Measurements from ENCODE around the gene CLHC1.
"Not testable (repeated sequence)": the region's sequence is repeated elsewhere in the genome, so short reads cannot be mapped to it uniquely, and the experiment has no call there.

Gene CLHC1

DNA sequence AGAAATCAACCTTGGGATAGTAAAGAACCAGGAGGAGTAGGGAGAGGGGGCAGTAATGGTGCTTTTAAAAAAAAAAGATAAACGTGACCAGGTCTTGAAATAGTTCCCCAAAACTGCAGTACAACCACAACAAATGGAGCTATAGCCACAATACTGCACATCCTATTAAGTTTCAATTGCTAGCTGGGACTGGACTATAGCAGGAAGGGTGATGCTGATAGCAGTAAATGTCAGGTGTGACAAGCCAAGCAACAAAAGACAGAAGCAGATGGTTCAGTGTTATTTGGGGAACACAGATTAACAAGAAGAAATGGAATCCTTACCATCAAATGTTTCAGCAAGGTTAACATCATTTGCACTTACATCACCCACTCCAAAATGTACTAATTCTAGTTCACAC, 10.5 kb upstream of the CLHC1 start:
- H3K9me3 ChIP-seq, result no peaks in the 10 kb centered on the region
- H3K27me3 ChIP-seq, result no peaks in the 10 kb centered on the region
- no peak overlapping the region for H3K4me3 ChIP-seq (ENCODE audit: low read depth in 1 of 2, low read length in 1 of 2)
- no peak overlapping the region for H3K27ac ChIP-seq
- peaks cover 49% of the 10 kb centered on the region for H3K36me3 ChIP-seq
- H3K4me1 ChIP-seq (ENCODE audit: control insufficient read depth in 1 of 2, insufficient read depth in 1 of 2, low read depth in 1 of 2, low read length in 1 of 2), result no peaks in the 10 kb centered on the region
- TF ChIP-seq, protein P1, sequence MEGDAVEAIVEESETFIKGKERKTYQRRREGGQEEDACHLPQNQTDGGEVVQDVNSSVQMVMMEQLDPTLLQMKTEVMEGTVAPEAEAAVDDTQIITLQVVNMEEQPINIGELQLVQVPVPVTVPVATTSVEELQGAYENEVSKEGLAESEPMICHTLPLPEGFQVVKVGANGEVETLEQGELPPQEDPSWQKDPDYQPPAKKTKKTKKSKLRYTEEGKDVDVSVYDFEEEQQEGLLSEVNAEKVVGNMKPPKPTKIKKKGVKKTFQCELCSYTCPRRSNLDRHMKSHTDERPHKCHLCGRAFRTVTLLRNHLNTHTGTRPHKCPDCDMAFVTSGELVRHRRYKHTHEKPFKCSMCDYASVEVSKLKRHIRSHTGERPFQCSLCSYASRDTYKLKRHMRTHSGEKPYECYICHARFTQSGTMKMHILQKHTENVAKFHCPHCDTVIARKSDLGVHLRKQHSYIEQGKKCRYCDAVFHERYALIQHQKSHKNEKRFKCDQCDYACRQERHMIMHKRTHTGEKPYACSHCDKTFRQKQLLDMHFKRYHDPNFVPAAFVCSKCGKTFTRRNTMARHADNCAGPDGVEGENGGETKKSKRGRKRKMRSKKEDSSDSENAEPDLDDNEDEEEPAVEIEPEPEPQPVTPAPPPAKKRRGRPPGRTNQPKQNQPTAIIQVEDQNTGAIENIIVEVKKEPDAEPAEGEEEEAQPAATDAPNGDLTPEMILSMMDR (IDR thresholded peaks at IDR 0.05), result no peak

DNA sequence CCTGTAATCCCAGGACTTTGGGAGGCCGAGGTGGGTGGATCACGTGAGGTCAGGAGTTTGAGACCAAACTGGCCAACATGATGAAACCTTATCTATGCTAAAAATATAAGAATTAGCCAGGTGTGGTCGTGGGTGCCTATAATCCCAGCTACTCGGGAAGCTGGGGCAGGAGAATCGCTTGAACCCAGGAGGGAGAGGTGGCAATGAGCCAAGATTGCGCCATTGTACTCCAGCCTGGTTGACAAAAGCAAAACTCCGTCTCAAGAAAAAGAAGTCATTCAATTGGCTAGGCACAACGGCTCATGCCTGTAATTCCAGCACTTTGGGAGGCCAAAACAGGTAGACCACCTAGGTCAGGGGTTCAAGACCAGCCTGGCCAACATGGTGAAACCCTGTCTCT, 9.5 kb upstream of the CLHC1 start:
- not testable (repeated sequence) for H3K4me1 ChIP-seq (ENCODE audit: control insufficient read depth in 1 of 2, insufficient read depth in 1 of 2, low read depth in 1 of 2, low read length in 1 of 2); H3K27me3 ChIP-seq; H3K4me3 ChIP-seq (ENCODE audit: low read depth in 1 of 2, low read length in 1 of 2); H3K9me3 ChIP-seq; H3K27ac ChIP-seq
- H3K36me3 ChIP-seq, result peaks cover 48% of the 10 kb centered on the region

DNA sequence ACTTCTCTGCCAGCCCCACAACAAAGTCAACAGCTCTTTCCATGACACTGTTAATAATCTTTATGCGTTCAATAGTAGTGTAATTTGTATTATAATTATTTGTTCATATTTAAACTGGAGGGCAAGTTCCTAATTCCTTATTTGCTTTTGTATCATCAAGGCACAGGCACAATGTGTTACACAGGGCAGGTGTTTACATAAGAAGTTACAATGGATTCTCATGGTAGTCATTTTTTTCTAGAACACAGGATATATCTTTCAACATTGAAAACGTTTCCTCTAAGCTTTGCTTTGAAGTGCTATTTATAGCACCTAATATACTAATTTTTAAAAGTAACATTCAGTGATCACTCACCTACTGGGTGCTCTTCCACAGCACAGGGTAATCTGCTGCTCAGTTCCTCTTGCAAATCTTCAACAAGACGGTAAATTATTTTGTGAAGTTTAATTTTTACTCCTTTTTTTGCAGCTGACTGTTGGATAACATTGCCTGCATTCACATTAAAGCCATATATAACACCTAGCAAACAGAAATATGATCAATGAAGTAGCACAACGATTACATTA, 7.6 kb upstream of the CLHC1 start:
- Histone ChIP-seq H3K27me3 (no peaks in the 10 kb centered on the region), H3K4me3 (ENCODE audit: low read depth in 1 of 2, low read length in 1 of 2) (no peak overlapping the region), H3K9me3 (no peaks in the 10 kb centered on the region), H3K36me3 (peaks cover 52% of the 10 kb centered on the region), H3K27ac (no peak overlapping the region), H3K4me1 (ENCODE audit: control insufficient read depth in 1 of 2, insufficient read depth in 1 of 2, low read depth in 1 of 2, low read length in 1 of 2) (no peaks in the 10 kb centered on the region)
- TF ChIP-seq, protein P1 (IDR thresholded peaks at IDR 0.05), result no peak

DNA sequence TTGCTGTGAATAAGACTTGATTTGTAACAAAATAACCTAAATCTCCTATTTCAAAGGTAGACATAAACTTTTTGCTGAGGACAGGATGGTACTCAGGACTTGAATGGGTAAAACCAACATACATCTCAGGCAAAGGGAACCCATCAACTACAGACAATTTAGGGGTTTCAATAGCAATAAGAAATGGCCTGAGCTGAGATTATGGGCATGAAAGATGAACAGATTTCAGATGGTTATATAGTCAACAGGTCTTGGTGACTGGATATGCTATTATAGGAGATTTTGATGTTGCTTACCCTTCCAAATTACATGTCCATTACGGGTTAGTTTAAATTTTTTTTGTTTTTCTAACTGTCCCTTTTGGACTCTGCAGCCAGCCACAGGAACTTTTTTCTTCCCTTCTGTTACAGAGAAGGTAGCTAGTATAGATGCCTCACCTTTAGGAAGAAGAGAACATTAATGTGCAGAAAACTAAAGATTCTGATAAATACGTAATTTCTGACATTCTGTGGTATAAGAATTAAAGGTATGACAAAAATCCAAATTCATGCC, 5.0 kb upstream of the CLHC1 start:
- Histone ChIP-seq H3K27me3 (no peaks in the 10 kb centered on the region), H3K27ac (no peak overlapping the region), H3K36me3 (peaks cover 45% of the 10 kb centered on the region), H3K9me3 (no peaks in the 10 kb centered on the region), H3K4me1 (ENCODE audit: control insufficient read depth in 1 of 2, insufficient read depth in 1 of 2, low read depth in 1 of 2, low read length in 1 of 2) (peaks cover 10 to 13% of the 10 kb centered on the region in 2 experiments), H3K4me3 (ENCODE audit: low read depth in 1 of 2, low read length in 1 of 2) (no peak overlapping the region)
- TF ChIP-seq, protein P1 (IDR thresholded peaks at IDR 0.05), result no peak

DNA sequence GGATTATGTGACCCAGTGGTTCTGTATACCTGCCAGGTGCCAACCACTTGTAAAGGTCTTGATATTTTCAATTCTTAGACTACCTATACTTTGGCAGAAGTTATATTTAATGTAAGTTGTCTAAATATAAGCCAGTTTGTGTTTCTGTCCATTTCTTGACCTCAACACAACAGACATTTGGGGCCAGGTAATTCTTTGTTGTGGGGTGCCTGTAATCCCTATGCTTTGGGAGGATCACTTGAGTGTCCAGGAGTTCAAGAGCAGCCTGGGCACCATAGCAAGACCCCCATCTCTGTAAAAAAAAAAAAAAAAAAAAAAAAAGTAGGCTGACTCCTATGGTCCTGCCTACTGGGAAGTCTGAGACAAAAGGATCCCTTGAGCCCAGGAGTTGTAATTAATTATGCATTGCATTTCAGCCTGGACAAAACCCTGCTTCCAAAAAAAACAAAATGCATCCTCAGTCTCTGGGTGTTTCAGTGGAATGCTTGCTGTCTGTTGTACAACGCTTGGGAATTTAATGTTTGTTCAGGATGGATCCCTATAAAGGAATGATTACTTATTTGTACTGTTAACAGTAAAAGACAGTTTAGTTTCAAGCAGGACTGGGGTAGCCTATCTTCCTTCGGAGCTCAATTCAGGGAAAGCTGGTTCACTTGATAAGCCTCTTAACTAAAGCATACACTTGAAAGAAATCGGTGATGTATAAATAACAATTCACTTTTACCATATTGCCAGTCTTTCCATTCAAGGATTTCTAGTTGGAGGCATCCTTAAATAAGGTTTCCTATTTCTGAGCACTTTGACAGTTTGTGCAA, 3.8 kb upstream of the CLHC1 start:
- Histone ChIP-seq H3K27ac (no peak overlapping the region), H3K27me3 (no peaks in the 10 kb centered on the region)

More for the DNA sequence above, 3.8 kb upstream of the CLHC1 start:
- no peaks in the 10 kb centered on the region for H3K9me3 ChIP-seq
- TF ChIP-seq, protein P1 (IDR thresholded peaks at IDR 0.05), result no peak
- H3K36me3 ChIP-seq, result peaks cover 39% of the 10 kb centered on the region
- H3K4me1 ChIP-seq (ENCODE audit: control insufficient read depth in 1 of 2, insufficient read depth in 1 of 2, low read depth in 1 of 2, low read length in 1 of 2), result peaks cover 18% of the 10 kb centered on the region in 2 experiments
- no peak overlapping the region for H3K4me3 ChIP-seq (ENCODE audit: low read depth in 1 of 2, low read length in 1 of 2)

Measured in neutrophil (primary cell).